Stimulated activated CD4-positive, alpha-beta T cell treated with anti-CD3 and anti-CD28 coated beads, Interleukin-2, amount 100 ng/mL, for 4 hours (primary cell): ENCODE data around the gene ISYNA1.

Experiments
- DNase-seq: peaks from one replicate; pipeline ENCODE4 v3.0.0-alpha.2; 2020; ENCODE audit warnings: low read depth

ISYNA1 gene

DNA sequence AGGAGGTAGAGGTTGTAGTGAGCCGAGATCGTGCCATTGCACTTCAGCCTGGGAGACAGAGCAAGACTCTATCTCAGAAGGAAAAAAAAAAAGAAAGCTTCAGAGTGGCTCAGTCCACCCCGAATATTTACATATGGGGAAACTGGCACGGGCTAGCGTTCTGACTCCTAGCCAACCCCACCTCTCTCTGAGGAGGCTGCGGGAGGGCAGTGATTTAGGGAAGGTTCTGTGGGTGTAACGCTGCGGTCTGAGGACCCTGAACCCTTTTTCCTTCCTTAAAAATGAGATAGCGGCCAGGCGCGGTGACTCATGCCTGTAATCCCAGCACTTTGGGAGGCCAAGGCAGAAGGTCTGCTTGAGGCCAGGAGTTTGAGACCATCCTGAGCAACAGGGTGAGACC is 45.5 kb downstream of the ISYNA1 start:
- DNase-seq: no peak

- DNase-seq: no peak
Measured at GRCh38 chr19:18391509-18392075, 46.3 kb downstream of the ISYNA1 start.

DNA sequence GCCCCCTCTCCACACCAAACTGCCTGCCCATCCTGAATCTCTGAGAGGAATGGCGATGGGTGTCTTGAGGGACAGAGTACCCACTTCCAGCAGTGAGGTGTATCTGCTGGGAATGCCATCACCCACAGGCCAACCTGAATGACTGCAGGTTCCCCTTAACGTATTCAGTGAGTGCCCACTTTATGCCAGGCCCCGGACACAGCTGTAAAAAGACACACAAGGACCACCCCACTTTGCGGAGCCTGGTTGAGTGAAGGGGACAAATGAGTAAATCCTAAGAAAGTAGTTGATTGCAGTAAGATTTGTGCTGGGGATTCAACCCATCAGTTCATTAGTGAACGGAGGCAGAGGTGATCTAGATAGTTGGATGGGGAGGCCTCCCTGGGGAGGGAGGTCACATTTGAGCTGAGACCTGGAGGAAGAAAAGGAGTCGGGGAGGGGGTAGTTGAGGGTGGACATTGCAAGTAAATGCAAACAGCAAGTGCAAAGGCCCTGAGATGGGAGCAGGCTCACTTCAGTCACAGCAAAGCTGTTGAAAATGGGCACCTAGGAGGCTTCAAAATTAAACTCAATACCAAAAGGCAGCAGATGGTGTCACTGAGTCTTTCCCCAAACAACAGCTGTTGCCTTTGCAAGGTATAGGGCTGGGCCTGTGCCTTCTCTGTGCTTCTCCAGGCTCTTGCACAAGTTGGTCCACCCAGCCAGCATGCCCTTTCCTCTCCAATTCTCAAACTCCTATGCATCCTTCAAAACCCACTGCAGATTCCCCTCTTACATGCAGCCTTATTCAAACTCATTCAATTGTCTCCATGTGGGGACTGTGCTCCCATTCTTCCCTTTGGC is 47.6 kb downstream of the ISYNA1 start:
- no peak for DNase-seq

GRCh38 chr19:18389726-18390064 is 48.2 kb downstream of the ISYNA1 start:
- no peak for DNase-seq

GRCh38 chr19:18388960-18389725 is 48.8 kb downstream of the ISYNA1 start:
- no peak for DNase-seq

- DNase-seq: peak; percentile 49
Measured at GRCh38 chr19:18388100-18388959, 49.6 kb downstream of the ISYNA1 start.

DNA sequence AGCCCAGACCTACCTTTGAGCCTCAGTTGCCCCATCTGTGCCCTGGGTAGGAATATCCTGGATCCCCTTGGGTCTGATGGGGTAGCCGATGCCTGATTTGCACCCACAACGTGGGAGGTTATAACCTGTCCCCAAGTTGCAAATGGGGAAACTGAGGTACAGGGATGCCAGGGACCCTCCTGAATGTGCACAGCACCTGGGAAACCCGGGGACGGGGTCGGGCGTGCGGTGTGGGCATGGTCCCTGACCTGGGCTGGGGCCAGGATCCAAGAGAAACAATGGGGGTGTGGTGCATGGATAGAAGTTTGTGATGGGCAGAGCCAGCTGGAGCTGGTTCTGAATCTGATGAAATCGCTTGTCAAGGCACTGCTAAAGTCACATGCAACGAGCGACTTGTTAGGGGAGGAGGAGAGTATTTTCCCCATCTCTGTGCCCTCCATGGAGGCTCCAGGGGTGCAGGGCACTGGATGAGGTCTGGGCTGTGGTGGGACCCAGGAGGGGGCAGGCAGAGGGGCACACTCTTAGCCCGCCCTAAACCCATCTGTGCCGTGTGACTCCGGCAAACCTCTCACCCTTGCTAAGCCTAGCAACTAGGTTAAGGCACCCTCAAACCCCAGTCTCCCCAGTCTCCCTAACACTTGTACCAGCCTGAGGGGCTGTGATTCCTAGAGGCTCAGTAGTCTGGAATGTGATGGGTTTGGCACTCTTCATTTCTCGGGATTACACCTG is 51.2 kb downstream of the ISYNA1 start:
- no peak for DNase-seq

GRCh38 chr19:18385675-18386542 is 52.0 kb downstream of the ISYNA1 start, which contains the start of gene GDF15:
TSS of gene GDF15 (plus strand) at chr19:18386158. CDS start at chr19:18386190, 32 bp downstream.
- DNase-seq: no peak

GRCh38 chr19:18385359-18385674 is 52.6 kb downstream of the ISYNA1 start:
- no peak for DNase-seq

DNA sequence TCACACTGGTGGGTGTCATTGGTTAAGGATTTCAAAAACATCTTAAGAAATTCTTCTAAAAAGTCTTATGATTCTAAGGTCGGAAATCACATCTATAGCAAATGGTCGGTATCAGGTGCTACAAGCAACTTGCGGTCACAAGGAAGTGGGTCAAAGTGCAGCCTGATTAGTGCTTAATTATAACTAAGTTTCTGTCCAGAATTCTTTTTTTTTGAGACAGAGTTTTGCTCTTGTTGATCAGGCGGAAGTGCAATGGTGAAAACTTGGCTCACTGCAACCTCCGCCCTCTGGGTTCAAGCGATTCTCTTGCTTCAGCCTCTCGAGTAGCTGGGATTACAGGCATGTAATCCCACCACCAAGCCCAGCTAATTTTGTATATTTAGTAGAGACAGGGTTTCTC is 53.2 kb downstream of the ISYNA1 start:
- no peak for DNase-seq
